Daoy (cell line): ENCODE data around the gene PBOV1. TPM values are rescaled to one million over a fixed set of nuclear protein-coding genes. Genes with fewer than 3 reads are reported as not detected.

Experiments
- DNase-seq: peaks from one replicate; pipeline ENCODE4 v3.0.0-alpha.2; 2015; ENCODE audit warnings: low read depth
- total RNA-seq: library from RNA; depleted of rRNA; stranded (reverse); fragments of >200 nt; shearing (Covaris generic); gene quantifications from 2 replicates; pipeline ENCODE4 v1.2.3, GENCODE V29; 2014; rRNA removed

Gene PBOV1
- total RNA-seq, 1 experiment from 2014 or later = not detected

GRCh38 chr6:138204792-138205384, 13.4 kb downstream of the PBOV1 start:
- DNase-seq = no peak

GRCh38 chr6:138204303-138204702, 14.0 kb downstream of the PBOV1 start:
- DNase-seq = no peak

DNA sequence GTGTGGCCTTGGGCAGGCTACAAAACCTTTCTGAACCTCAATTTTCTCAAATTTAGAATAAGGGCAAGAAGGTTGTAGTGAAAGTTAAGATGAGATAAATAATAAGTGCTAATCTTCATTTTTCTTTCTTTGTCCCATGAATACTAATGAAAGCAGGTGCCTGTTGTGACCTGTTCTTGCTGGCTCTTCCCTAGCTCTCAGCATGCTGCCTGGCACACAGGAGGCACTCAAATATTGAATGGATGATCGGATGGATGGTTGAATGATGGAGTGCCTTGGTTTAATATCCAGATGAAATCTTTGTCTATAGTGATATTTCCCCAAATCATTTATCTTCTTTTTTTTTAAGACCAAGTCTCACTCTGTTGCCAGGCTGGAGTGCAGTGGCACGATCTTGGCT, 15.0 kb downstream of the PBOV1 start:
- no peak for DNase-seq

- DNase-seq = no peak
Measured at GRCh38 chr6:138201836-138202235, 16.5 kb downstream of the PBOV1 start.

- DNase-seq = no peak
Measured at GRCh38 chr6:138198430-138199091, 19.7 kb downstream of the PBOV1 start.

- DNase-seq = no peak
Measured at GRCh38 chr6:138197570-138197969, 20.7 kb downstream of the PBOV1 start.

GRCh38 chr6:138196122-138196738, 22.1 kb downstream of the PBOV1 start:
- DNase-seq = no peak

GRCh38 chr6:138194287-138194686, 24.0 kb downstream of the PBOV1 start:
- no peak for DNase-seq

DNA sequence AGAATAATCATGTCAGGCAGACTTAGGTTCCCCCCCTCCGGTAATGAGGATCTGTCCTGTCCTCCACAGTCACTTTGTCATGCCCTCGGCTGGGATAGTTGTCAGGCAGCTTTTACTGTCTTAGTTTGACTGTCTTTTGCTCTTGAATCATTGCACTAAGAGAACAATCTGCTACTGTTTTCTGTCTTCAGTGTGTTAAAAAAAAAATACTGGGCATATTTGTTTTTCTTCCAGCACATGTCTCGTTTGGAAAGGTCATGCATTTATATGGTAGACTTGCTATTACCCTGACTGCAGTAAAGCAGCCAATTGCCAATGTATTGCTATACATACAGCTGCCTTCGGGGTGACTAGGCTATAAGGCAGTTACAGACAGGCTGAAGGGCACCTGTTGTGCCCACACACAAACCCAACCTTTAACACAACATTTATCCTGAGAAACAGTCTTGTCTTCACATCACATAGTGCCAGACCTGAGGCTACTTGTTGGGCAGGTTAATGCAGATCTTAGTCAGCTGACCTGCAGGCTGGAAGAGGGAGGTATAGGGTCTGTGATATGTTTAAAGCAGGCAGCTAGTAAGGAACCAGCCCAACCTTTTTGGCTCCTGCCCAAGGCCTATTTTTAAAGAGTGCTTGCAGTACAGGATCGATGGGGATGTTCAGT, 29.9 kb downstream of the PBOV1 start:
- DNase-seq = no peak

DNA sequence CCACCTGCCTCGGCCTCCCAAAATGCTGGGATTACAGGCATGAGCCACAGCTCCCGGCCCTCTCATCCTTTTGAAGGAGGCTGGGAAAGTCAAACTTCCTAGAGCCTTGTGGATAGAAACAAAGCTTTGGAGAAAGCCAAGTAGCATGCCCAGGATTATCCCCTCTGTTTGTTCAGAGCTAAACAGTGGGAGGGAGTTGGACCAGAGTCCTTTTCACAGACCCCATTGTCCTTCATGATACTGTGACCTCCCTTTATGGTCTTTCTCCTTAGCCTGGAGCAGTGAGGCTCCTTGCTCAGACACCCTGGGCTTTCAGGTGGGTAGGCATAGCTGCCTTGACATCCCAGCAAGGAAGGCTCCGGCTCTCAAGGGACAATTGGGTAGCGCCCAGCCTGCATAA, 31.1 kb downstream of the PBOV1 start:
- no peak for DNase-seq

DNA sequence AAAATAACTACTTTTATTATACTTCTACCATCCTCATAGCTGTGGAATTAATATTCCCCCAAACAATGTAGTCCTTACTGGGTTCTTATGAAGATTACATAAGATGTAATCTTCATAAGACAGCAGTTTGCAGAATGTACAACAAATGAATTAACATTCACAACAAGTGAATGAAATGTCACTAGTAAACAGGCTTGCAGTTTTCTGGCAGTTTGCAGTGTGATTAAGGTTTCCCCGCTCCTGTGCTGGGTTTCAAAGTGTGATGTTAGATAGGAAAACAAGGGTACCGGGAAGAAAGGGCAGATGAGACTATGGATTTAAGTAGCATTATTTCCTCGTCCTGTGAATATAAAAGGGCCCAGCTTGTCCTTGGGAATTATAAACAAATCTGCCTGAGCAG, 34.1 kb downstream of the PBOV1 start:
- DNase-seq = no peak

DNA sequence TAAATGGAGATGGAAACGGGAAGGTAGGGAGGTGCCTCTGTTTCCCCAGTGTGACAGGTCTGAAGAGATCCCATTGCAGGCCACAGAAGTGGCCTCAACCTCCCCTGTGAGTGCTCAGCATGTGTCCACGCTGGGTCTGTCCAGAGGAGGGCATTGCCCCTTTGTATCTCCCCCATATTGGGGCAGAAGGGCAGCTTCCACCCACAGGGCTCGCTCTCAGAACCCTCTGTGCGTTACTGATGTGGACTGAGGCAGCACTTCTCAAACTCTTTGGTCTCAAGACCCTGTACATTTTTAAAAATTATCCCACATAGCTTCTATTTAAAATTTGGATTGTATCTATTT, 34.5 kb downstream of the PBOV1 start:
- DNase-seq = no peak

DNA sequence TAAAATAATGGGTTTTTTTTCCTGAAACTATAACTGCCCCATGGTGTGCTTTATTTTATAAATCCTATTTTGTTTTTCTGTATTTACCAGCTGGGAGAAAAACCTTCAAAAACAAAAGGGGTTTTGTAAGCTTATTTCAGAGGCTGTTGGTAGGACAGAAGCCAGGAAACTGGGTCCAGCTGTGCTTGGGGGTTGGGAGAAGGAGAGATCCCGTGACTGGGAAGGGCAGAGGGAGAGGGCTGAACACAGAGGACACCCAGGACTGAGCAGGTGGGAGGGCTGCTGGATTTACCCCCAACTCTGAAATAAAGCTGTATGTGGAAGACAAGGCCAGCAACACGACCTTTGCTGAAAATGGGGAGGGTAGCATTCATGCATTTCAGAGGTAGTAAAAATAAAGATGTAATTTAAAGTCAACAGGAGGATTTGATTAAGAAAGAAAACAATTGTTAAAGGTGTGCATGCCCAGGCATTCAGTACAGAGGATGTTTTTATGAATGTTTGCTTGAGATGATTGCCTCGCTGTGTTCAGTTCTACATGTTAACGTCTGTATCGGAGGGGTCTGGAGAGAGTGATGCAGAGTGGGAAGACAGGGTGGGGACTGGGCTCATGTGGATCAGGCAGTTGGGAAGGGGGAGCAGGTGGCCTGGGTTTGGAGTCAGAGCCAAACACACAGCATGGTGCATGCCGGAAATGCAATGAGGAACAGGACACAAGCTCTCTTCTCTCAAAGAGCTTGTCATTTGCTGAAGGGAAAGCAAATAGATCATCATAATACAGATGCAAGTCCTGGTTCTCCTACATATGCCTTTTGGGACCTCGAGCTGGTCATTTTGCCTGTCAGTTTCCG, 35.1 kb downstream of the PBOV1 start:
- no peak for DNase-seq

GRCh38 chr6:138176652-138177232, 41.5 kb downstream of the PBOV1 start:
- DNase-seq = no peak

DNA sequence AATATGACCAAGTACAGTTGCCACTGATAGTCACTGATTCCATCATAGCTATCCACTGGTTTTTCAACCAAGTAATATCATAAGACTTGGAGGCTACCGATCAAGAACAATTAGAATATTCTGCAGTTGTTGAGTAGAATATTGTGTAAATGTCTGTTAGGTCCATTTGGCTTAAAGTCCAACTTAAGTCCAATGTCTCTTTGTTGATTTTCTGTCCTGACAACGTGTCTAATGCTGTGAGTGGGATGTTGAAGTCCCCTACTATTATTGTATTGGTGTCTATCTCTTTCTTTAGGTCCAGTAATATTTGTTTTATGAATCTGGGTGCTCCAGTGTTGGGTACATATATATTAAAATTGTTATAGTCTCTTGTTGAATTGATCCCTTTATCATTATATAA, 42.7 kb downstream of the PBOV1 start:
- DNase-seq = no peak

Other genes with a start within 250 kb of the PBOV1 start
- gene PERP, start 111.1 kb downstream of the PBOV1 start, total RNA-seq = 47.4 and 49.3 TPM in 2 replicates
- gene ARFGEF3, start 56.6 kb downstream of the PBOV1 start, total RNA-seq = 2.4 and 3.3 TPM in 2 replicates
- gene SMIM28, start 159.4 kb upstream of the PBOV1 start, total RNA-seq = not detected in 2 replicates
- 39.2 and 41.6 TPM in 2 replicates for gene HEBP2, start 185.7 kb upstream of the PBOV1 start, total RNA-seq